Nephron (organoid): ENCODE measurements around the gene NLK.

Source experiments
- H3K27ac Mint-ChIP-seq, 3 experiments: 2 replicates each; pipeline ENCODE4 v1.8.0; 2020; ENCODE audit warnings: mixed read lengths in 3 of 3, mild to moderate bottlenecking in 2 of 3, moderate library complexity in 1 of 3
- H3K27me3 Mint-ChIP-seq: 2 replicates; pipeline ENCODE4 v1.8.0; 2021; ENCODE audit warnings: low read depth, mild to moderate bottlenecking, moderate library complexity, mixed read lengths
- H3K36me3 Mint-ChIP-seq: 2 replicates; pipeline ENCODE4 v1.8.0; 2020; ENCODE audit warnings: low read depth, mixed read lengths
- H3K4me1 Mint-ChIP-seq: 2 replicates; pipeline ENCODE4 v1.8.0; 2020; ENCODE audit warnings: mixed read lengths
- H3K4me3 Mint-ChIP-seq, 3 experiments: 2 replicates each; pipeline ENCODE4 v1.8.0; 2020; ENCODE audit warnings: mild to moderate bottlenecking in 3 of 3, mixed read lengths in 3 of 3, moderate library complexity in 2 of 3
- H3K9me3 Mint-ChIP-seq: 2 replicates; pipeline ENCODE4 v1.8.0; 2020; ENCODE audit warnings: mixed read lengths
- TF ChIP-seq, protein P1 (sequence below), 3 experiments: fragments of 200-600 bp; sonication (generic); IDR thresholded peaks; one replicate each; pipeline ENCODE4 v1.5.0; 2021; ENCODE audit warnings: antibody characterized with exemption in 3 of 3; ENCODE audit not compliant: unreplicated experiment in 3 of 3

NLK gene

GRCh38 chr17:28113269-28113668, 70.8 kb downstream of the NLK start:
- no peak overlapping the region for H3K4me3 Mint-ChIP-seq
- peak overlapping the region; percentile 79 to 93 (median 83) for H3K27ac Mint-ChIP-seq

GRCh38 chr17:28115046-28115445, 72.6 kb downstream of the NLK start:
- no peak overlapping the region for H3K4me3 Mint-ChIP-seq

More at GRCh38 chr17:28113269-28113668, 70.8 kb downstream of the NLK start:
- no peaks in the 10 kb centered on the region for H3K27me3 Mint-ChIP-seq
- TF ChIP-seq, protein P1, sequence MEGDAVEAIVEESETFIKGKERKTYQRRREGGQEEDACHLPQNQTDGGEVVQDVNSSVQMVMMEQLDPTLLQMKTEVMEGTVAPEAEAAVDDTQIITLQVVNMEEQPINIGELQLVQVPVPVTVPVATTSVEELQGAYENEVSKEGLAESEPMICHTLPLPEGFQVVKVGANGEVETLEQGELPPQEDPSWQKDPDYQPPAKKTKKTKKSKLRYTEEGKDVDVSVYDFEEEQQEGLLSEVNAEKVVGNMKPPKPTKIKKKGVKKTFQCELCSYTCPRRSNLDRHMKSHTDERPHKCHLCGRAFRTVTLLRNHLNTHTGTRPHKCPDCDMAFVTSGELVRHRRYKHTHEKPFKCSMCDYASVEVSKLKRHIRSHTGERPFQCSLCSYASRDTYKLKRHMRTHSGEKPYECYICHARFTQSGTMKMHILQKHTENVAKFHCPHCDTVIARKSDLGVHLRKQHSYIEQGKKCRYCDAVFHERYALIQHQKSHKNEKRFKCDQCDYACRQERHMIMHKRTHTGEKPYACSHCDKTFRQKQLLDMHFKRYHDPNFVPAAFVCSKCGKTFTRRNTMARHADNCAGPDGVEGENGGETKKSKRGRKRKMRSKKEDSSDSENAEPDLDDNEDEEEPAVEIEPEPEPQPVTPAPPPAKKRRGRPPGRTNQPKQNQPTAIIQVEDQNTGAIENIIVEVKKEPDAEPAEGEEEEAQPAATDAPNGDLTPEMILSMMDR (IDR thresholded peaks at IDR 0.05; ENCODE audit: unreplicated experiment in 3 of 3): no peak
- H3K9me3 Mint-ChIP-seq: peaks cover 11% of the 10 kb centered on the region
- H3K4me1 Mint-ChIP-seq: peaks cover 20% of the 10 kb centered on the region
- H3K36me3 Mint-ChIP-seq: peaks cover 20% of the 10 kb centered on the region

DNA sequence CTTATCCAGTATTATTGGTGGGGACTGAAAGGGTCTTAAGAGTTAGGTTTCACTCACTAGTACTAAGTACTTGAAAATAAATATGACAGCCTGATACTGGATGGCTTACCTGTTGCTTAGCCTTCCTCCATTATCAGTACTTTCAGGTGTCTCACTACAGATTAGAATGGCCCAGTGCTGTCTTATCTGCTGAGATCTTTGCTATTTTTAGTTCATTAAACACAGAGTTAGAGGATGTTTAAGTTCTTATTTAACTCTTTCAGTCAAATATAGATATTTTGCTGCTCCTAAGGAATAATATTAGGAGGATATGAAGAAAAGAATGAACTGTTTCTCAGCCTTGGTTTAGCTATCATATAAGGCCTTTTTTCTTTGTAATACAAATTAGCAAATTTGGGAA, 74.8 kb downstream of the NLK start:
- TF ChIP-seq, protein P1 (IDR thresholded peaks at IDR 0.05; ENCODE audit: unreplicated experiment in 3 of 3): no peak
- Mint-ChIP-seq H3K9me3 (no peaks in the 10 kb centered on the region), H3K27ac (peak overlapping the region in 2 of 3 experiments; percentile 78 to 90), H3K4me3 (no peak overlapping the region), H3K36me3 (peaks cover 1% of the 10 kb centered on the region), H3K4me1 (peaks cover 27% of the 10 kb centered on the region), H3K27me3 (no peaks in the 10 kb centered on the region)

More at GRCh38 chr17:28115046-28115445, 72.6 kb downstream of the NLK start:
- Mint-ChIP-seq H3K4me1 (peaks cover 28% of the 10 kb centered on the region), H3K36me3 (peaks cover 12% of the 10 kb centered on the region), H3K27me3 (no peaks in the 10 kb centered on the region), H3K27ac (peak overlapping the region in 2 of 3 experiments; percentile 29 to 40), H3K9me3 (peaks cover 8% of the 10 kb centered on the region)
- TF ChIP-seq, protein P1 (IDR thresholded peaks at IDR 0.05; ENCODE audit: unreplicated experiment in 3 of 3): no peak

DNA sequence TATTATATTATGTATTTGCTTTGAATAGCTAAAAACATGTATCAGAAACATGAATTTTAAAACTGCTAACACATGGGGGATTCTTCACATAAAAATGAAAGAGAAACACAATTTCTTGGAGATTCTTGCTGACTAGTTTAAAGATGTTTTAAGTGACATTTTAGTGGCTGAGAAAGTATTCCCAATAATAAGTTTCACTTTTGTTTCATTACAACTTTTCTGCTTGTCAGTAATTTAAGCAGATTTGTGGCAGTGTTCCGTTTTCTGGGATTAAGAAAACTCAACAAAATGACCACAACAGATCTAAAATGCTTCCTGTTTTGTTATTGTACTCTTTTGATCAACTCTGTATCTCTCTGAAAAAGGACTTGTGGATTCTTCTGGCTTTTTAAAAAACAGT, 75.9 kb downstream of the NLK start:
- Mint-ChIP-seq H3K4me1 (peaks cover 19% of the 10 kb centered on the region), H3K27ac (peak overlapping the region; percentile 77 to 93 (median 78)), H3K36me3 (peaks cover 10% of the 10 kb centered on the region), H3K9me3 (no peaks in the 10 kb centered on the region), H3K4me3 (no peak overlapping the region), H3K27me3 (no peaks in the 10 kb centered on the region)
- TF ChIP-seq, protein P1 (IDR thresholded peaks at IDR 0.05; ENCODE audit: unreplicated experiment in 3 of 3): no peak

GRCh38 chr17:28119046-28119445, 76.6 kb downstream of the NLK start:
- no peaks in the 10 kb centered on the region for H3K27me3 Mint-ChIP-seq

DNA sequence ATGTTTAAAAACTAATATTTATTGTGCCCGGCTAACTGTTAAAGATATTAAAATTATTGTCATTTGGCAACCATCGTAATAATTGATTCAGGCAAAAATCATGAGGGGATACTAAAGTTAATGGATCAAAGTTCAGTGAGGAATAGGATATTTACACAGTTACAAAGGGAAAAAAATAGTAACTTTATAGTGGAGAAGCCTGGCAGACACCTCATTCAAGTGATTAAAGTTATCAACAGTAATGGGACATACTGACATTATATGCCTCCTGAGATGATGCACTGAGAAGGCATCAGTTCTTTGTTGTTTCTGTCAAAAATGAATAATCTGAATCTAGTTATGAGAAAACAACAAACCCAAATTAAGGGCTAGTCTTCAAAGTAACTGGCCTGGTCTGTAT, 77.1 kb downstream of the NLK start:
- peak overlapping the region; percentile 77 to 93 (median 78) for H3K27ac Mint-ChIP-seq
- no peak overlapping the region for H3K4me3 Mint-ChIP-seq
- peaks cover 13% of the 10 kb centered on the region for H3K4me1 Mint-ChIP-seq
- H3K27me3 Mint-ChIP-seq: no peaks in the 10 kb centered on the region
- H3K36me3 Mint-ChIP-seq: peaks cover 13% of the 10 kb centered on the region
- H3K9me3 Mint-ChIP-seq: no peaks in the 10 kb centered on the region
- TF ChIP-seq, protein P1 (IDR thresholded peaks at IDR 0.05; ENCODE audit: unreplicated experiment in 3 of 3): no peak

More at GRCh38 chr17:28119046-28119445, 76.6 kb downstream of the NLK start:
- Mint-ChIP-seq H3K27ac (peak overlapping the region; percentile 77 to 93 (median 78)), H3K4me1 (peaks cover 13% of the 10 kb centered on the region), H3K9me3 (no peaks in the 10 kb centered on the region), H3K4me3 (no peak overlapping the region), H3K36me3 (peaks cover 13% of the 10 kb centered on the region)
- TF ChIP-seq, protein P1 (IDR thresholded peaks at IDR 0.05; ENCODE audit: unreplicated experiment in 3 of 3): no peak
